DMS153 treated with DMSO at 0.1 percent for 48 hours (cell line): ENCODE results near the gene IRGQ.

Experiments used
- DNase-seq: peaks from one replicate; lab custom pipeline; 2025; ENCODE audit not compliant: unreplicated experiment; lab: John Stamatoyannopoulos, UW

The IRGQ gene

DNA sequence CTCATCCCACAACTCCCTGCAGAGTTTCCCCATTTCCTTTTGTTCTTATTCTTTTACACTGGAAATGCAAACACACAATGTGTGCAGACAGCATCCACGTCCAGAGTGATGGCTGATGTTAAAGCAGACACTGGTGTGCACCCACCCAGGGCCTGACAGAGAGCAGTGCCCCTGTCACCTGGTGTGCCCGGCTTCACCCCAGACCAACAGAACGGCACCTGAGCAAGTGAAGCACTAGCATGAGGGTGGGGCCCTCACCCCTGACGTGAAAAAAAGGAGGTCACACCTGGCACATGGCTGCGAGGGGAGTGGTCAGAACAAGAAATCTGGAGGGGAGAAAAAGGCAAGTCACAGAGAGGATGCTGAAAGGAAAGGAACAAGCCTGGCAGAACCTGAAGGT, 50.7 kb downstream of the IRGQ start:
- no peak for DNase-seq

DNA sequence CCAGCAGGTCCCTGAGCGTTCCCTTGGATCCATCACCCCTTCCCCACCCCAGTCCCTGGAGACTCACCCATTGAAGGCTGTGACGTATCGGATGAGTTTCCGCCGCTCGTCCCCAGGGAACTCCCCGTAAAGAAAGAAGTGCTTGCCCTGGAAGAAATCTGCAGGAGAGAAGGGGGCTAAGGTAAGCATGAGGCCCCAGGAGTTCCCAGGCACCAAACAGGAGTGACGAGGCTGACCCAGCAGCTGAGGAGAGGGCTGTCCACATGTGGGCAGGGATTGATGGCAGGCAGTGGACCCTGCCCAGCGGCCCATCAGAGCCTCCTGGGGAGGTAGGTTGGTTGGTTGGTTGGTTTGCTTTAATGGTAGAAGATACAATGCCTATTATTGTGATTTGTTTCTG, 51.9 kb downstream of the IRGQ start:
- no peak for DNase-seq

DNA sequence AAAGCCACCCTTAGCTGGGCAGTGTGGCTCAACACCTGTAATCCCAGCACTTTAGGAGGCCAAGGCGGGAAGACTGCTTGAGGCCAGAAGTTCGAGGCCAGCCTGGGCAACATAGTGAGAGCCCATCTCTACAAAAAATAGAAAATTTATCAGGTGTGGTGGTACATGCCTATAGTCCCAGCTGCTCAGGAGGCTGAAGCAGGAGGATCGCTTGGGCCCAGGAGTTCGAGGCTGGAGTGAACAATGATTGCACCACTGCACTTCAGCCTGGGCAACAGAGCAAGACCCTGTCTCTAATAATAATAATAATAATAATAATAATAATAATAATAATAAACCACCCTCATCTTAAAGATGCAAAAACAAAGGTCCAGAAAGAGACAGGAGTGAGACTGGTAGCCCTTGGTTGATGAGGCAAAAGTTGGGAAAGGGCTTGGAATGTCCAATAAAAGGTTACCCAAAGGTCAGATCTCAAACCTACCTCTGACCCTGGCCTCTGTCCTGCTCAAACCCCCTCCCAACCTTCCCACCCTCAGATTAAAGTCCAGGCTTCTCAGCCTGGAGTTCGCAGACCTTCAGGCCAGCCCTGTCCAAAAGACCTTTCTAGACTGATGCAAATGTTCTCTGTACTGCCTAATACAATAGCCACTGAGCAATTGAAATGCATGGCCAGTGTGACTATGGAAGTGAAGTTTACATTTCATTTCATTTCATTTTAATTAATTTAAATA, 53.8 kb downstream of the IRGQ start:
- no peak for DNase-seq

DNA sequence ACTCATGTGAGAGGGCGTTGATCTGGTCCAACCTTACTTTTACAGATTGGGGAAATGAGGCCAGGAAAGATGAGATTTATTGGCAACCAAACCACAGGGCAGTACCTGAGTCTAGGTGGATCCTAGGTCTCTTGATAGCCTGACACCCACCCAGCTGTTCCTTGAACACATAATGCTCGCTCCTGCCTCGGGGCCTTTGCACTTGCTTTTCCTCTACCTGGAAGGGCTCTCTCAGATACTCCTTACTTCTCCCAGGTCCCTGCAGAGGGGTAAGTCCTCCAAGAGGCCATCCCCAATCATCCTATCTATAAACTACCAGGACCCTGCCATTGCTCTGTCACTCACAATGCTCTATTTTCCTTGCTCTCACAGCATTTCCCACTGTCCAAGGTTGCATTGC, 55.6 kb downstream of the IRGQ start:
- no peak for DNase-seq

DNA sequence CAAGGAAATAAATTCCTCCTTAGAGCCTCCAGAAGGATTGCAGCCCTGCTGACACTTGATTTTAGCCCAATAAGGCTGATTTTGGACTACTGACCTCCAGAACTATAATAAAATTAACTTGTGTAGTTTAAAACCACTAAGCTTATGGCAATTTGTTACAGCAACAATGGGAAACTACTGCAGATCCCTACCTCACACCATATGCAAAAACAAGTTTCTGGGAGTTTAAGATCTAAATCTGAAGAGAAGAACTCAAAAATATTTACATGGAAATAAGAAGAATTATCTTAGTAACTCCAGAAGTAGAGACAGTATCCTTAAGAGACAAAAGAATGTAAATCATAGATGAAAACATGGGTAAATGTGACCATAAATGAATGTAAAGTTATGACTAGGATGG, 57.0 kb downstream of the IRGQ start:
- DNase-seq, result no peak

DNA sequence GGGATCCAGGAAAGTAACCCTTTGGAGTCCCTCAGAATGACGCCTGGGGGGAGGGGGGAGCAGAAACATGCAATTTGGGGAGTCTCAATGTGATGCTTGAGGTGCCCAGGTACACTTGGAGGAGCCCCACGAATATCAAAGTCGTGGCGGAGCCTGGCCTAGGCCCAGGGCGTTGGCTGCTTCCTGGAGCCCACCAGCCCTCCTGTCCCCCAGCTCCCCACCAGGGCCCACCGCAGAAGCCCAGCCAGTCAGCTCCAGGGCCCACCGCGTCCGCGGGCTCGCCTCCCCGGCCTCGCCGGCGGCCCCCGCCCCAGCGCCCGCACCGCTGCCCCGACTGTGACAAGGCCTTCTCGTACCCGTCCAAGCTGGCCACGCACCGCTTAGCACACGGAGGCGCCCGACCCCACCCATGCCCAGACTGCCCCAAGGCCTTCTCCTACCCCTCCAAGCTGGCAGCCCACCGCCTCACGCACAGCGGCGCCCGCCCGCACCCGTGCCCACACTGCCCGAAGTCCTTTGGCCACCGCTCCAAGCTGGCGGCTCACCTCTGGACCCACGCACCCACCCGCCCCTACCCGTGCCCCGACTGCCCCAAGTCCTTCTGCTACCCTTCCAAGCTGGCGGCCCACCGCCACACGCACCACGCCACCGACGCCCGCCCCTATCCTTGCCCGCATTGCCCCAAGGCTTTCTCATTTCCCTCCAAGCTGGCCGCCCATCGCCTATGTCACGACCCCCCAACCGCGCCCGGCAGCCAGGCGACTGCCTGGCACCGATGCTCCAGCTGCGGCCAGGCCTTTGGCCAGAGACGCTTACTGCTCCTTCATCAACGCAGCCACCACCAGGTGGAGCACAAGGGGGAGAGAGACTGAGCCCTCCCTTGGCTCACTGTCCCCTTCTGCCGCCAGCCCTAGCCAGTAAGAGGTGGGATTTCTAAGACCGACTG, 60.8 kb downstream of the IRGQ start:
- DNase-seq, result no peak
